IPS DF 6.9 (cell line): ENCODE data around the gene KCNE2.
"Not testable (repeated sequence)": the region's sequence is repeated elsewhere in the genome, so short reads cannot be mapped to it uniquely, and the experiment has no call there.

ENCODE experiments used
- DNase-seq: peaks from one replicate; pipeline ENCODE4 v3.0.0-alpha.2; 2013; ENCODE audit warnings: low read depth, low spot score
- H3K27ac ChIP-seq: one replicate; pipeline ENCODE4 v1.5.1; 2013; ENCODE audit warnings: low read length, control low read depth
- H3K27me3 ChIP-seq: 2 replicates; pipeline ENCODE4 v1.6.1; 2013; ENCODE audit warnings: mild to moderate bottlenecking, low read length; ENCODE audit not compliant: control insufficient read depth, insufficient read depth
- H3K36me3 ChIP-seq: 2 replicates; pipeline ENCODE4 v1.6.1; 2013; ENCODE audit warnings: low read length; ENCODE audit not compliant: control insufficient read depth, insufficient read depth
- H3K4me1 ChIP-seq: 2 replicates; pipeline ENCODE4 v1.6.1; 2013; ENCODE audit warnings: low read length; ENCODE audit not compliant: control insufficient read depth, insufficient read depth
- H3K4me3 ChIP-seq: 2 replicates; pipeline ENCODE4 v1.5.1; 2013; ENCODE audit warnings: mild to moderate bottlenecking, low read length
- H3K9me3 ChIP-seq: 2 replicates; pipeline ENCODE4 v1.6.1; 2013; ENCODE audit warnings: low read length, inconsistent platforms; ENCODE audit not compliant: control insufficient read depth, insufficient read depth
- WGBS: extraction: QIAGEN DNeasy Blood & Tissue Kit; methylation state at CpG from one replicate; pipeline ENCODE4 v1.1.7; 2013; ENCODE audit warnings: mixed read lengths, missing lambda C conversion rate; ENCODE audit not compliant: insufficient read length, insufficient coverage; 5-methylcytosine and 5-hydroxymethylcytosine counted together

The KCNE2 gene

DNA sequence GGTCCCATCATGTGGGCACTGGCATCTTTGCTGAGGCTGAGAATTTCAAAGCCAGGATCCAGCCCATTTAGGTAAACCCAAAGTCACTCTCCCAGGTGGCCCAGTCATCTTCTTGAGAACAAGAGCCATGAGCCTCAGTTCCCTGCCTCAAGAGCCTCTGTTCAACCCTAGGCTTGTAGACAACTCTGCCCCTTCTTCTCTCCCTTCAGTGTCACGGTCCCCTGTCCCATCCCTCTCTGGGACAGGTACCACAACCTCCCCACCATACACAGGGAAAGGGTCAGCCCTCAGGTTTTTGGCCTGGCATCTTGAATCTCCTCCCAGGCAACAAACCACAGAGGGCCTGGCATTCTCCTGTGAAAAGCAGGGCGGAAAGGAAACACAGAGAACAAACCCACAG is 41.9 kb downstream of the KCNE2 start:
- not testable (repeated sequence) for H3K27me3 ChIP-seq, H3K36me3 ChIP-seq
- no CpG with 5 or more reads among the region's 2 CpGs for WGBS

GRCh38 chr21:34406102-34406501 is 42.3 kb downstream of the KCNE2 start:
- DNase-seq, H3K9me3 ChIP-seq, H3K36me3 ChIP-seq, H3K4me3 ChIP-seq, H3K27ac ChIP-seq, H3K4me1 ChIP-seq, H3K27me3 ChIP-seq: not testable (repeated sequence)
- no CpG with 5 or more reads among the region's 6 CpGs for WGBS

More for the DNA sequence above, 41.9 kb downstream of the KCNE2 start:
- H3K27ac ChIP-seq, DNase-seq, H3K4me1 ChIP-seq, H3K4me3 ChIP-seq, H3K9me3 ChIP-seq: not testable (repeated sequence)

- not testable (repeated sequence) for DNase-seq, H3K4me3 ChIP-seq, H3K36me3 ChIP-seq, H3K27ac ChIP-seq, H3K9me3 ChIP-seq, H3K27me3 ChIP-seq, H3K4me1 ChIP-seq
- WGBS = no CpG with 5 or more reads among the region's 2 CpGs
Observed at GRCh38 chr21:34406676-34407075, 42.9 kb downstream of the KCNE2 start.

DNA sequence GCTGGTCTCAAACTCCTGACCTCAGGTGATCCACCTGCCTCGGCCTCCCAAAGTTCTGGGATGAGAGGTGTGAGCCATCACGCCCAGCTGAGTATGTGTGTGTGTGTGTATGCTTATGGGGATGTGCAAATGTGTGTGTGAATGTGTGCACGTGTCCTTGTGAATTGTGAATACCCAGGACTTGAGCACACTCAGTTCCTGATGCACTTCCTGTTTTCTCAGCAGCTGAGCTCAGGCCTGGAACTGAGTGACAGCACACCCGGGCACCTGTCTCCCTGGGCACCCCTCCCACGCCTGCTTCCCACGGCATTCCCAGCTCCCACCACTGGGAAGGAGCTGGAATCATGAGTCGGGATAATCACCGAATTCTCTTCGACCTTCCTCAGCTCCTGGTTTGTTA is 43.5 kb downstream of the KCNE2 start:
- DNase-seq, H3K4me1 ChIP-seq, H3K27ac ChIP-seq, H3K4me3 ChIP-seq, H3K27me3 ChIP-seq, H3K9me3 ChIP-seq, H3K36me3 ChIP-seq: not testable (repeated sequence)
- WGBS = no CpG with 5 or more reads among the region's 9 CpGs

- no CpG with 5 or more reads among the region's 5 CpGs for WGBS
Observed at GRCh38 chr21:34417448-34418077, 53.8 kb downstream of the KCNE2 start.

More at GRCh38 chr21:34417448-34418077, 53.8 kb downstream of the KCNE2 start:
- not testable (repeated sequence) for H3K4me3 ChIP-seq, H3K4me1 ChIP-seq, H3K27ac ChIP-seq, DNase-seq, H3K36me3 ChIP-seq, H3K27me3 ChIP-seq, H3K9me3 ChIP-seq
